CD4-positive, alpha-beta T cell treated with Interleukin-6 at 100 ng/mL for 8 hours (primary cell): Measurements from ENCODE around the gene CCR5.
A peak's percentile ranks its signal among the peaks of the same experiment; 100 is the strongest.
"Not testable (repeated sequence)": the region's sequence is repeated elsewhere in the genome, so short reads cannot be mapped to it uniquely, and the experiment has no call there.

Experiments
- DNase-seq: peaks from one replicate; pipeline ENCODE4 v3.0.0-alpha.2; 2020; ENCODE audit warnings: mixed read lengths, low spot score

Gene CCR5

DNA sequence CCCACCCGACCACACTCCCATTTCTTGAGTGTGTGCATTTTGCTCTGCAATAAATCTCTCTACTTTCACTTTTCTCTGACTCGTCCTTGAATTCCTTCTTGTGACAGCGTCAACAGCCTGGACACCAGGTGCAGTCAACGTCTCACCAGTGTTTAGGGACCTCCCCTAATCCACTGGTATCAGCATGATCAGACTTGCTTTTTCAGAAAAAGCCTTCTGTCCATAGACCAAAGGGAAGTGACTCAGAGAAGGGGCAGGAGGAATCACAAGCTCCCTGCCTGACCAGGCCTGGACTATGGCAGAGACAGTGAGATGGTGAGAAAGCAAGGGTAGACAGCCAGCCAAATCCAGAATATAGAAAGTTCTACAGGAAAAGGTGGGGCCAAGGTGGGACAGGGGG lies 15.5 kb downstream of the CCR5 start:
- DNase-seq = no peak

DNA sequence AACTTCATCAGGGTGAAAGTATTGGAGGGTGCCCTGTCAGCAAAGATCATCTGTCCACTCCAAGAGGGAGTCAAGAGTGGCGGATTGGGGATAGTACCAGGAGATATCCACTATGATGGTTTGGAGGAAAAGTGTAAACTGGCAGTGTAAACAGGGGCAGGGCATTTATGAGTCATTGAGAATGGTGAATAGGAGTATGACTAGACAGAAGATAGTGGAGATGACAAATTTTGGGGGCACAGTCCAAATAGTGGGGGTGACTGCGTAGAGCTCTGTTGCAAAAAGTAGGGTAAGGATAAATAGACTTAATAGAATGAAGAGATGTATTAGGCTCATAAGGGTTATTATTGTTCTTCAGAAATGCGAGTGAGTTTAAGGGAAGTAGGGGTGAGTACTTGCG lies 18.1 kb downstream of the CCR5 start:
- not testable (repeated sequence) for DNase-seq

DNA sequence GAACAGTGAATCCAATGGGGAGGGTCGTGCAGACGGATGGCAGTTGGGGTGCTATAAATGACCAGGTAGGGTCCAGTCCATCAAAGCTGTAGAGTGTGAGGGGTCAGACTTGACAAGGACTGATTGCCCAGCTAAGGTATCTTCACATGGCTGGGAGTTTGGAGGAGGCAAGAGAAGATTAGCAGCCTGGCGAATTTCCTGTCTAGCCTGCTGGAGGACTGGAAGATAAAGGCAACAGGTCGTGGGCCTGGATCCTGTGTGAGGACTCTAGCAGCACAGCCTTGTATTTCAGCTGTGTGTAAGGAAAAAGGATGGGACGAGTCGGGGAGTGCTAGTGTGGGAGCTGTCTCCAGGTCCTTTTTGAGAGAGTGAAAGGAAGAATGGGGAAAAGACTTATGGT lies 18.6 kb downstream of the CCR5 start:
- no peak for DNase-seq

DNA sequence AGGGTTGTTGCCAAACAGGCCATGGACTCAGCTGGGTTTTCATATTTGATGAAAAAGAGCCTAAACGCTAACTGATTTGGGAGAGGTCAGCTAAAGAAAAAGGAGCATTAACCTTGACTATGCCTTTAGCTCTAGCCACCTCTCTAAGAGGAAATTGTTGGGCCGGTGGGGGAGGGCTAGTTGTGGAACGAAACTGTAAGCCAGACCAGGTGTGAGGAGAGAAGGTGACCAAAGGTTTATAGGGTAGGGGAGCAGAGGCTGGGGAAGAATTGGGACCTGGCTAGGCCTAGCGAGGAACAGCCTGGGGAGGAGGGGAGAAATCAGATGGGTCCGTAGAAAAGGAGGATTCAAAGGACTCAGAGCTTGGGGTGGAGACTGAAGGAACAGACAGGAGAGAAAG lies 20.8 kb downstream of the CCR5 start:
- not testable (repeated sequence) for DNase-seq

DNA sequence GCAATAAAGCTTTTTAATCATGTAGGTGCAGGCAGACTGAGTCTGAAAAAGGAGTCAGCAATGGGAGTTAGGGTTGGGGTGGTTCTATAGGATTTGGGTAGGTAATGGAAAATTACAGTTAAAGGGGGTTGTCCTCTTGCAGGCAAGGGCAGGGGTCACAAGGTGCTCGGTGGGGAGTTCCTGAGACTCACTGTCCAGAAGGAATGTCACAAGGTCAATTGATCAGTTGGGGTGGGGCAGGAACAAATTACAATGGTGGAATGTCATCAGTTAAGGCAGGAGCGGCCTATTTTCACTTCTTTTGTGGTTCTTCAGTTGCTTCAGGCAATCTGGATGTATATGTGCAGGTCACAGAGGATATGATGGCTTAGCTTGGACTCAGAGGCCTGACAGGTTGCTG lies 22.3 kb downstream of the CCR5 start:
- no peak for DNase-seq

DNA sequence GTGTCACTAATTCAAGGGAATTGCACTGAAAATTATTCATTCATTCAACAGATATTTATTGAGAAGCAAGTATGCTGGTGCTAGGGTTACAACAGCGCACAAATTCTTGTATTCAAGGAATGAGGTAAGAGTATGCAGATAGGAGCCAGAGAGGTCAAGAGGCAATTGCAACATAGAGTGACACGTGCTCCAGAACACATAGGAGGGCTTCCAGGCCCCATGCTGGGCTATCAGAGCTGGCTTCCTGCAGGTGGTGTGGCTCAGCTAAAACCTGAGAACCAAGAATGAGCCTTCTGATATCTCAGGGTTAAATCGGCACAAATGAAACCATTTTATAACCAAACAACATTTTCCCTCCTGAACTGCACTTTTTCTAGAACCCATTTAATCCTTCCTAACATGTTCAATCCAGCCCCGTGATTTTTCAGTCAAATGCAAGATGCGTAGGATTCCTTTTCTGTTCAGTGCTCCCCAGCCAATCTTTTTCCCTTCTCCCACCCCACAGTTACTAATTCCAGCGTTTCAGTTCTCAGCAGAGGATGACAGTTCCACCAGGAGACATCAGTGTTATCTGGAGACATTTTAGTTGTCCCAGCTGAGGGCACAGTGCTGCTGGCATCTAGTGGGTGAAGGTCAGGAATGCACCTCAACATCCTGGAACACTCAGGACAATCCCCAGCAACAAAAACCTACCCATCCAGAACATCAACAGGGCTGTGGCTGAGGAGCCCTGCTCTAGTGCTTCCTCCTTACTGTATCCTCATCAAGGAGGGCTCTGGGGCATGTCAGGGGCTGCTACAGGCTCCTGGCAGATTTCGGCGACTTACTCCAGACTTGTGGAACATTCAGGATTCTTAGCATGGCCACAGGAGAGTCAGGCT lies 23.0 kb downstream of the CCR5 start:
- DNase-seq = no peak

DNA sequence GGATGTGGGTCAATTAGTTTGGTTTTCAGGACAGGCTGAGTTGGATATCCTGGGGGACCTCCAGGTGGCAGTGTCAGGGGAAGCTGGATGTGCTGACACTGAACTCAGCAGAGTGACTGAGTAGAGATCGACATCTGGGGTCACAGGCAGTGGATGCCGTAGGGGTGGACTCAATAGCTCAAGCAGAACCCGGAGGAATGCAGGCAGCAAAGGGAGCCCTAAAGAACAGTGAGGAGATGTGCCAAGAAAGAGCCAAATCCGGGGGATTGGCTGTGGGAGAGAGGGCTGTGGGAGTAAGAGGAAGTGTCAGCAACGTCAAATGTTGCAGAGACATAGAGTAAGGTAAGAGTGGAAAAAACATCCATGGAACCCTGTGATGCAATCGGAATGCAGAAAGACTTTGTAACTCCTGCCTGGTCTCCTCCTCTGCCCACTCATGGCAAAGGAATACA lies 24.5 kb downstream of the CCR5 start:
- no peak for DNase-seq

DNA sequence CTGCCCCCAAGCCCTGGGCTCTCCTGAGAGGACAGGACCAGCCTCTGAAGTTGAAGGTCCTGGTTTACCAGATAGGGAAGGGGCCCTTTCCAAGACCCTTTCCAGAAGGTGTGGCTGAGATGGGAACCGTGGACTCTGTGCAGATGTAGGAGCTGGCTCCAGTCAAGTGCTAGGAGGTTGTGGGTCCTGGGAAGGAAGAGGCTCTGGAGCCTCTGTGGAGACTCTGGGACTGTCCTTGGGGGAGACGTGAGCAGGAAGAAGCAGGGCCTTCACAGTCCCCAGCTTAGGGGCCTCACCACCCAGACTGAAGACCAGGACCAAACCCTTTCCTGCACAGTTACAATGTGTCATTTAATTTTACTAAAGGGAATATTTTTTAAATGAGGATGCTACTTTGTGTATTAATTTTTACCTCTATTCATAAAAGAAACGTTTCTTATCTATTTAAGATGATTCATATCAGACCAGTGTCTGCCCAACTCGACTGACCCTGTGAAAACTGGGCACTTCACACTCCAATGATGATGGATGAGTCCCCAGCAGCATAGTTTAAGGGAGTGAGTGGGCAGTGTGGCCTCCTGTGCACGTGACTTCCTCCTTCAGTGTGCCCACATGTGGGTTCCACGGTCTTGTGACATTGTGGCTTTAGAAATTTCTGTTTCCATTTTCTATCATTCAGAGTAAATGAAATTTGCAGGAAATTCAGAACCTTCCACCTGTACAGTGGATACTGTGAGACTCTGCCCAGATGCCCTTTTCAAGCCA lies 25.2 kb downstream of the CCR5 start:
- no peak for DNase-seq

DNA sequence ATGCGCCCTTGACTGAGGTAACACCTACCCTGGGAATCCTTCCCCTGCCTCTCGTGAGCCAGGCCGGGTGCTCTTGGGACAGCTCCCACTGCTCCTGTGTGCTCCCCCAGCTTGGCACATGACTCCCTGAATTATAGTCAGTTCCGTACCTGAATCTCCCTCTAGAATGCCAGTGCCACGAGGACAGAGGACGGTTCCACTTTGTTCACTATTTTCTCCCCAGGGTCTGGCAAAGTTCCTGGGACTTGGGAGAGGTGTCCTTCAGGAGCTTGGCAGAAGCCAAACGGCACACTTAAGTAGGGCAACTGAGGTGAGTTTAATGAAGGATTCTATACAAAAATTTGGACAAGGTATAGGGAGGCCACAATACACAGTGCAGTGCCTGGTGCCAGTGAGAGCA lies 26.4 kb downstream of the CCR5 start:
- DNase-seq = no peak

DNA sequence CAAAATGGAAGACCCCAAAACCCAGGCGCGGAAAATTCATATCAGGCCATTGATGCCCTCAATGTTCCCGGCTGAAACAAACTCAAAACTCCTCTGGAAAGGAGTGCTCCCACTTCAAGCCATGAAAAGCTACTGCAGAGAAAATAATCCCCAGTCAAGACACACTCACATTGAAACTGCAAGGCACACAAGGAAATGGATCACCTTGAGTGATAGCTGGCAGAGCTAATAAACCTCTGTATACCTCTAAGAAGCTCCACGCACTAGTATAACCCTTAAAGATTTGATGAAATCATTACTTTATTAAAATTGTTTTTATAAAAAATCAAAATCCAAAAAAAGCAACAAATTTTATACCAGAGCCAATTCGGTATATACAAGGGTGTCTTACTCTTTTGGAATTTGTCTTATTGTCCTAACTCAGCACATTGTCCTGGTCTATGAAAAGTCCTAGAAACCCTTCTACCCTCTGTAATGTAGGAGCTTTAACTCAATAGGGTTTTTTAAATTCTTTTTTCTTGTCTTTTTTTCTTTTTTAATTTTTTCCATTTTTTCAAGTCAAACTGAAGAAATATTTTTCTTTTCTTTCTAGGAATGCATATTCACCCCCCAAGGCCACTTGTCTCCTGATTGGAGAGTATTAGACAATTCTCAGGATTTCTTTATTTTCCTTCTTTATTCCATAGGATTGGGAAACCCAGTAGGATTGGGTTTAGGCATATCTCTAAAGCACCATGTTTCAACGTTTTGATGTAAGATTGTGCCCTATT lies 27.6 kb downstream of the CCR5 start:
- no peak for DNase-seq

DNA sequence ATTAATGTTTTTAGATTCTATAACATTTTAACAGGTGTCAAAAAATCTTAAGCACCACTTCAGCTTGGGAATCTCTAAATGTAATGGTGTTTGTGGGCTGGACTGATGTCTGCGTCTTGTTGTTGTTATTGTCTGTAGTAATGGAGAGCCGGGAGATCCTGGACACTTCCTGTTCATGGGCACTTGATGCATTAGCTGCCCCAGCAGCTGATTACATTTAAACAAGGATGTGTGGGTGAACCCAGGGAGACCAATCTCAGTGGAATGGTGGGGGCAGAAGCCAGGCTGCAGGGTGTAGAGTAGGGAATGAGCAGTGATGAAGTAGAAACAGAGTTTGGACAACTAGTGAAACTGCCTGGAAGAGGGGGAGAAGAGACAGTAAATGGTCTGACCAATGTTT lies 28.4 kb downstream of the CCR5 start:
- DNase-seq = no peak

DNA sequence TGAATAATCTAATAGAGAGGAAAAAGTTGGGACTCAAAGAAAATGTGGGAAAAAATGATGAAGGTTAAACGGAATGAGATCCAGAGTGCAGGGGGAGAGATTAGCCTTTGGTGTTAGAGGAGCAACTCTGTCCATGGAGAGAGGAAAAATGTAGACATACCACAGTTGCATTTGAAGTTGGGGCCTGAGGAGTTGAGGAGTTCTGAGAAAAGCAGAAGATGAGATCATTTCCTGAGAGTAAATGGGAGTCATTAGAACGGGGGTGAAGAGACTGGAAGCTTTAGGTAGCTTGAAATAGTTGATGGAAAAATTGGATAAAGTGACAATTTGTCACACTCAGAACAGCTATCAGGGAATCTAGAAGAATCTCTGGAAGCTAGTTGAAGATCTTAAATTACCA lies 28.8 kb downstream of the CCR5 start:
- DNase-seq = no peak

DNA sequence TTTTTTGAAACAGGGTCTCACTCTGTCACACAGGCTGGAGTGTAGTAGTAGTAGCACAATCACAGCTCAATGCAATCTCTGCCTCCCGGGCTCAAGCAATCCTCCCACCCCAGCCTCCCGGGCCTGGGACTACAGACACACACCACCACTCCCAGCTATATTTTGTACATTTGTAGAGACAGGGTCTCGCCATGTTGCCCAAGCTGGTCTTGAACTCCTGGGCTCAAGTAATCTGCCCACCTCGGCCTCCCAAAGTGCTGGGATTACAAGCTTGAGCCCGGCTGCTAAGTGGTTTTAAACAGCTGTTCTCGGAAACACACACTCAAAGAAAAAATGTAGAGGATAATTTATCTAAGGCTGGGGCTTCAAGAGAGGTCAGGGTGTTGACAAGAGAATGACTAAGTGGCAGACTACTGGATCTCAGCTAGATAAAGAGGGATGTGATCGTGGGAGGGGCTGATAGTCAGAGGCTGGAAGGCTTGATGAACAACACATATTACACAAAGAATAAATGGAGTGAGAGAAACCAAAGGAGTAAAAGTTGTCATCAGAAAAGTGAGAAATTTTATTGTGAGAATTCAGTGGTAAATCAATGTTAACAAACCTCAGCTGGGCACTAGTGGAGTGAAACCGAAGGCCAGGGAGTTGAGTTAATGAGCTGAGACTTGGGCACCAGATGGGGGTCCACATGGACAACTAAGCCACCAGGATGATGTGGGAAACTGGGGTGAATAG lies 29.4 kb downstream of the CCR5 start:
- DNase-seq = no peak

DNA sequence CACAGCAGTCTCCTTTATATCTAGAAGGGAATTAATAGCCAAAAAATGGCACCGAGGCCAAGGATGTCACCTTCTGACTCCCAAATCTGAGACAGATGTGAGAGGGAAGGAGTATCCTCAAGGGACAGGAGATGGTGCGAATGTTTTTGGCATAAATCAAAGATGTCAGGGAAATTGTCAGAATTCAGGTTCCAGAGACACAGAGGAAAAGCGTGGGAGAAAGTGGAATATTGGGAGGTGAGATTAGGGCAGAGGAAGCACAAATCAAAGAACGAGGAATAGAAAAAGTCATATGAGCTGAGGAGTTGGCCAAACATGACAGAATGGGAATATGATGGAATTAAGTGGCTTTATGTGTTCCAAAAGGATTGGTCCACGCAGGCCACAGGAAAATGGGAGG lies 30.1 kb downstream of the CCR5 start:
- no peak for DNase-seq

DNA sequence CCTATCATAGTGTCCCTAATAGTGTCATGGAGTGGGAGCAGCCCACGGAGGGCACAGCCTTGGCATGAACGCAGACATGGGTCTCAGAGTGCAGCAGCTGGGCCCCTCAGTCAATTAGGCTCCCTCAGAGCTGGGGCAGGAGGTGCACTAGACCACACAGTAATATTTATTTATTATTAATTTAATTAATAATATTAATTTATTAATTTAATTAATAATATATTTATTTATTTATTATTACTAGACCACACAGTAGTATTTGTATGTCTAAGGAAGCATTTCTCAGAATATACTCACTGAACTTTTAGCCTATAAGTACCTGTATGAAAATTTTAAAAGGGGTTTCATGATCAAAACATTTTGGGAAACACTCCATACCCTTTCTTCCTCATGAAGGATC lies 30.8 kb downstream of the CCR5 start:
- no peak for DNase-seq

DNA sequence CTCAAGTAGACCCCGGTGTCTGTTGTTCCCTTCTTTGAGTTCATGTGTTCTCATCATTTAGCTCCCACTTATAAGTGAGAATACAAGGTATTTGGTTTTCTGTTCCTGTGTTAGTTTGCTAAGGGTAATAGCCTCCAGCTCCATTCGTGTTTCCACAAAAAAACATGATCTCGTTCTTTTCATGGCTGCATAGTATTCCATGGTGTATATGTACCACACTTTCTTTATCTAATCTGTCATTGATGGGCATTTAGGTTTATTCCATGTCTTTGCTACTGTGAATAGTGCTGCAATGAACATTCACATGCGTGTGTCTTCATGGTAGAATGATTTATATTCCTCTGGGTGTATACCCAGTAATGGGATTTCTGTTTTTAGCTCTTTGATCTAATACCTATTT lies 32.2 kb downstream of the CCR5 start:
- DNase-seq = not testable (repeated sequence)

DNA sequence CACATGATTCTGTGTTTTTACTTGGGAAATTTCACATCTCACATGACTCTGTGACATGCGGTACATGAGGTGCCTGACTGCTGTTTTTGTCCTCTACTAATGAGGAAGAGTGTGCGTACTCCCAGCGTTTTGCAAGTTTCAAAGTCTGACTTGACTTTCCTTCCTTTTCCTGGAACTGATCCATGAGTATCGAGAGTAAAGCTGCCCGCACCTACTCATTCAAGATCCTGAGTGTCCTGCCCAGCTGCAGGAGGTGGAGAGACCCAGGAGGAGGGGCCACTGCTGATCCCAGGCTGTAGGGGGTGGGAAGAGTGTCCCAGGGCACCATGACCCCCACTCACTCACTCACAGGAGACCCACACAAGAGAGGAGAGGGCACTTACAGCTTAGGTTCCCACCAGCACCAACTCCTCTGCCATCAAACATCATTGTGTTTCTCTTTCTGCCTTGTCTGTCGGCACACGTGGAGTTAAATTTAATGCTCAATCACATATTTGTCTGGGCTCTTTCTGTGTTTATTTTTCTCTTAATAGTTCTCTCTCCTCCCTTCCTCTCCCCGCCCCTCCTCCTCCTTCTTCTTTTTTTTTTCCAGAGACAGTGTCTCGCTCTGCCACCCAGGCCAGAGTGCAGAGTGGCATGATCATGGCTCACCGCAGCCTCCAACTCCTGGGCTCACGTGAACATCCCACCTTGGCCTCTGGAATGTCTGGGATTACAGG lies 34.7 kb downstream of the CCR5 start:
- no peak for DNase-seq

DNA sequence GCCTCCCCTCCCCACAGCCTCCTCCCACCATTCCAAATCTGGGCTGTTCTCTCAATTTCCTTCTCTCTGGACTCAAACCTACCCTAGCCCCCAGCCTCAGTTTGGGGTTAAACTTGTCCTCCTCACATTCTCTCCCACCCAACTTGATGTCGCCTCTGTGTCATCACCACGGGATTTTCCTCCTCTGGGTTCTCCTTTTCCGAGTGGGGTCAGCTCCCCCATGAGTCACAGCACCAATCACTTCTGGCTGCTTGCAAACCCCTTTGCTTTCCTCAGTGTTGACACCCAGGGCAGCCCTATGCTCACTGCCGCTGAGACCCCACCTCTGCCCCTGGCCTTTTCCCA lies 35.7 kb downstream of the CCR5 start:
- no peak for DNase-seq

DNA sequence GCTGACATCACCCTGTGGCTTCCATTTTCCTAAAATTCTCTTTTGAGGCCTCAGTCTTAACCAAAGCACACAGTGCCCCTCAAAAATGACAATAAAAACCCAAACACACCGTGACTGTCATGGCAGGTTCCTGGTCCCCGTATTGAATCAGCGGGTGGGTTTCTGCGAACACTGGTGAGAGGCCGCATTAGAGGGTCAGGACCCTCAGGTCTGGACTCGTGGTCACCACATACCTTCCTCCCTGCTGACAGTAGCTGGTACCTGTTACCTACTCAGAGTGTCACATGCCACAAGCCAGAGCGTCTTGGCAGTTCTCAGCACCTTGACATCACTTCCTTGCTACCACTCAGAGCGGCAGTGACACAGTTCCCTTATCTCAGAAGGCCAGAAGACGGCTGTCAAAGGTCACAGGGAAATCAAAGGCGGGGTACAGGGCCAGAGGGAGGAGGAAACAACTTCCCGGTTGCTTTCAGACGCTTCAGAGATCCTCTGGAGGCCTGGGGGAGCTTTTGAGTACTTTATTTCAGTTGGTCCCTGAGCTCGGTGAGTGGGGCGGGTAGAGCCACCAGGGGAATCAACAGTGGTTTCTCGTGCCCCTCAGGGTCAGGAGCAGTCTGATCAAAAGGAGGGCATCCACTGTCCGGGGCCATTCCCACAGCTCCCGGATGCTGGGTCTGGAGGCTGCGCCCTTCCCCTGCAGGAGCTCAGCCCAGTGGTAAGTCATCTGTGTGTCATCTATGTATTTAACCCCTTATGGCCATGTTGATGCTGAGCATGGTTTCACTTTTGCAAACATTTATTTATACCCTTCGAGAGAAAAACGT lies 36.3 kb downstream of the CCR5 start, which contains the start of the genes CCR5AS and CCRL2:
CCR5AS (minus strand) TSS at position 279 of the 824 bp plus-strand sequence.
CCRL2 (plus strand) TSS at position 472 of the 824 bp plus-strand sequence. CDS start 821 bp downstream, outside the sequence.
- DNase-seq = peak; percentile 32

DNA sequence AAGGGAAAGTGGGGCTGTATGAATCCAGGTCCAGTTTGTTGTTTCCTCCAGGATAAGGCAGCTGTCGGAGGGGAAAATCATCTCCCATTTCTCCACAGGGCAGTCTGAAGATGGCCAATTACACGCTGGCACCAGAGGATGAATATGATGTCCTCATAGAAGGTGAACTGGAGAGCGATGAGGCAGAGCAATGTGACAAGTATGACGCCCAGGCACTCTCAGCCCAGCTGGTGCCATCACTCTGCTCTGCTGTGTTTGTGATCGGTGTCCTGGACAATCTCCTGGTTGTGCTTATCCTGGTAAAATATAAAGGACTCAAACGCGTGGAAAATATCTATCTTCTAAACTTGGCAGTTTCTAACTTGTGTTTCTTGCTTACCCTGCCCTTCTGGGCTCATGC lies 37.2 kb downstream of the CCR5 start:
- no peak for DNase-seq
